ELF-1 (cell line): ENCODE data around the gene C1QL2.

ENCODE experiments used
- DNase-seq: peaks from one replicate; pipeline ENCODE4 v3.0.0-alpha.2; 2016; ENCODE audit warnings: low read depth, low spot score

Gene C1QL2

DNA sequence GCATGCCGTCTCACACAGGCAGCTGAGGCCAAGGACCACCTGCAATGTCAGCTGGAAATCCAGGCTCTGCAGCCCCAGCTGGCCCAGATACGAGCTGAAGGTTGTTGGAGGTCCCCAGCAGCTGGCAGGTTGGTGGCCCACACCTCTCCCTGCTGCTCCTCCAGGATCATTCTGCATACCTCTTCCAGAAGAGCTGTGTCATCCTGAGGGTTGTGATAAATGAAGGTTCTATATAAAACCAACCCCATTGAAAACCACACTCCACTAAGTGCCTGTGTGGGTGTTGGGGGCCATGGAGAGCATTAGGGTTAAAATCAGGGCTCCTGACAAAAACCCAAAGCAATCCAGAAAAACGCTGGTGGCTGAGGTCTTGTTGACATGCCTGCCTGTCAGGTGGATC, 50.4 kb downstream of the C1QL2 start:
- no peak for DNase-seq

DNA sequence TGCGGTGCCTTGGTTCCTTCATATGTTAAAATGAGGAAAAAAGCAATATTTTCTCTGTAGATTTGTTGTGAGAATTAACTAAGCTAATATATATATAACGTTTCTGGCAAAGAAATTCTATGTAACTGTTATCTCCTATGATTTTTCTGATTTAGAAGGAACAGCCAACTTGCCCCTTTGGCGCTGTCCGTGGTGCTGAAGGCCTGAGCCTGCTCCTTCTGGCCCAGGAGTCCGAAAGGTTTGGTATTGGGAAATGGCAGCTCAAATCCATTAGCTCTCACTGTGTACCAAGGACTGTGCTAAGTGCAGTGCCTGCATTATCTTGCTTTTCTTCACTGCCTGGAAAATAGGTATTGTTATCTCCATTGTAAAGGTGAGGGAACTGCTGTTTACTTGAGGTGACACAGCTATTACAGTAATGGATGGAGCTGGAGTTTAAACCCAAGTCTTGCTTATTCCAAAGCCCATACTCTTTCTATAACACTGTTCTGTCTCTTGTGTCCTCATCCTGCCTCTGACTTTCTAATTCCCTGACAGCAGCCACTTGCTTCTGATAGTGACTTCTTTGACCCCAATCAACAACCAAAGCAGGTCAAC, 52.2 kb downstream of the C1QL2 start:
- DNase-seq: peak; percentile 35
